Measurements from ENCODE around the gene PBXIP1. TPM values are rescaled to one million over a fixed set of nuclear protein-coding genes. Genes with fewer than 3 reads are reported as not detected.

PBXIP1 gene
- total and polyA plus RNA-seq, 2 of the 13 experiments (the other 11 are each of a cell fraction or from before 2014, with no cell fraction given) = 16.3 to 31.9 TPM

DNA sequence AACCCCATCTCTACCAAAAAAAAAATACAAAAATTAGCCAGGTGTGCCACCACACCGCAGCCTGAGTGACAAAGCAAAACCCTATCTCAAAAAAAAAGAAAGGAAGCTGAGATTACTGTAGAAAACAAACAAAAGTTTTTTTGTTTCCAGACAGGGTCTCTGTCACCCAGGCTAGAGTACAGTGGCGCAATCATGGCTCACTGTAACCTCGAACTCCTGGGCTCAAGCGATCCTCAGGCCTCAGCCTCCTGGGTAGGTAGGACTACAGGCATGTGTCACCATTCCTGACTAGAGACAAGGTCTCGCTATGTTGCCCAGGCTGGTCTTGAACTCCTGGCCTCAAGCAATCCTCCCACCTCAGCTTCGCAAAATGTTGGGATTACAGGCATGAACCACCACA is 8.5 kb upstream of the PBXIP1 start (continued):
- TF ChIP-seq, protein P1, sequence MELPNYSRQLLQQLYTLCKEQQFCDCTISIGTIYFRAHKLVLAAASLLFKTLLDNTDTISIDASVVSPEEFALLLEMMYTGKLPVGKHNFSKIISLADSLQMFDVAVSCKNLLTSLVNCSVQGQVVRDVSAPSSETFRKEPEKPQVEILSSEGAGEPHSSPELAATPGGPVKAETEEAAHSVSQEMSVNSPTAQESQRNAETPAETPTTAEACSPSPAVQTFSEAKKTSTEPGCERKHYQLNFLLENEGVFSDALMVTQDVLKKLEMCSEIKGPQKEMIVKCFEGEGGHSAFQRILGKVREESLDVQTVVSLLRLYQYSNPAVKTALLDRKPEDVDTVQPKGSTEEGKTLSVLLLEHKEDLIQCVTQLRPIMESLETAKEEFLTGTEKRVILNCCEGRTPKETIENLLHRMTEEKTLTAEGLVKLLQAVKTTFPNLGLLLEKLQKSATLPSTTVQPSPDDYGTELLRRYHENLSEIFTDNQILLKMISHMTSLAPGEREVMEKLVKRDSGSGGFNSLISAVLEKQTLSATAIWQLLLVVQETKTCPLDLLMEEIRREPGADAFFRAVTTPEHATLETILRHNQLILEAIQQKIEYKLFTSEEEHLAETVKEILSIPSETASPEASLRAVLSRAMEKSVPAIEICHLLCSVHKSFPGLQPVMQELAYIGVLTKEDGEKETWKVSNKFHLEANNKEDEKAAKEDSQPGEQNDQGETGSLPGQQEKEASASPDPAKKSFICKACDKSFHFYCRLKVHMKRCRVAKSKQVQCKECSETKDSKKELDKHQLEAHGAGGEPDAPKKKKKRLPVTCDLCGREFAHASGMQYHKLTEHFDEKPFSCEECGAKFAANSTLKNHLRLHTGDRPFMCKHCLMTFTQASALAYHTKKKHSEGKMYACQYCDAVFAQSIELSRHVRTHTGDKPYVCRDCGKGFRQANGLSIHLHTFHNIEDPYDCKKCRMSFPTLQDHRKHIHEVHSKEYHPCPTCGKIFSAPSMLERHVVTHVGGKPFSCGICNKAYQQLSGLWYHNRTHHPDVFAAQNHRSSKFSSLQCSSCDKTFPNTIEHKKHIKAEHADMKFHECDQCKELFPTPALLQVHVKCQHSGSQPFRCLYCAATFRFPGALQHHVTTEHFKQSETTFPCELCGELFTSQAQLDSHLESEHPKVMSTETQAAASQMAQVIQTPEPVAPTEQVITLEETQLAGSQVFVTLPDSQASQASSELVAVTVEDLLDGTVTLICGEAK (IDR thresholded peaks at IDR 0.05) = no peak
- TF ChIP-seq, protein P1 (CRISPR knock-in tag; IDR thresholded peaks at IDR 0.05) = no peak
- TF ChIP-seq KDM1A (CRISPR knock-in tag; IDR thresholded peaks at IDR 0.05) (peak; percentile 19; the same call in 1 of the 2 replicates), ZNF501 (CRISPR knock-in tag; IDR thresholded peaks at IDR 0.05) (no peak), ZMYM3 (CRISPR knock-in tag; IDR thresholded peaks at IDR 0.05) (peak; percentile 45; the same call in 1 of the 2 replicates), MAFG (CRISPR knock-in tag; IDR thresholded peaks at IDR 0.05) (no peak), ZFY (CRISPR knock-in tag; IDR thresholded peaks at IDR 0.05) (peak; percentile 30; the same call in 1 of the 2 replicates), SOX13 (IDR thresholded peaks at IDR 0.05) (no peak), SOX13 (CRISPR knock-in tag; conservative IDR thresholded peaks at IDR 0.05 in 1 of 2, IDR thresholded peaks at IDR 0.05 in 1 of 2) (peak in 1 of 2 experiments; percentile 31; a peak in 1 of 4 replicates), POLR2A (IDR thresholded peaks at IDR 0.05; ENCODE audit: insufficient read depth in 1 of 2, low read depth in 2 of 2, low read length in 2 of 2) (0 out of 4 replicates have a peak, but pooled peaks of 1 of the 2 experiments have one; percentile 25), SMYD3 (CRISPR knock-in tag; IDR thresholded peaks at IDR 0.05) (no peak), SOX6 (IDR thresholded peaks at IDR 0.05) (no peak), SOX6 (CRISPR knock-in tag; IDR thresholded peaks at IDR 0.05) (peak; percentile 56; the same call in 1 of the 2 replicates), CENPX (CRISPR knock-in tag; IDR thresholded peaks at IDR 0.05) (no peak)
- TF ChIP-seq, protein P2, sequence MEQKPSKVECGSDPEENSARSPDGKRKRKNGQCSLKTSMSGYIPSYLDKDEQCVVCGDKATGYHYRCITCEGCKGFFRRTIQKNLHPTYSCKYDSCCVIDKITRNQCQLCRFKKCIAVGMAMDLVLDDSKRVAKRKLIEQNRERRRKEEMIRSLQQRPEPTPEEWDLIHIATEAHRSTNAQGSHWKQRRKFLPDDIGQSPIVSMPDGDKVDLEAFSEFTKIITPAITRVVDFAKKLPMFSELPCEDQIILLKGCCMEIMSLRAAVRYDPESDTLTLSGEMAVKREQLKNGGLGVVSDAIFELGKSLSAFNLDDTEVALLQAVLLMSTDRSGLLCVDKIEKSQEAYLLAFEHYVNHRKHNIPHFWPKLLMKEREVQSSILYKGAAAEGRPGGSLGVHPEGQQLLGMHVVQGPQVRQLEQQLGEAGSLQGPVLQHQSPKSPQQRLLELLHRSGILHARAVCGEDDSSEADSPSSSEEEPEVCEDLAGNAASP (CRISPR knock-in tag; IDR thresholded peaks at IDR 0.05; ENCODE audit: borderline replicate concordance) = 0 out of 2 replicates have a peak, but pooled peaks have one; percentile 18
- TF ChIP-seq, protein P3, sequence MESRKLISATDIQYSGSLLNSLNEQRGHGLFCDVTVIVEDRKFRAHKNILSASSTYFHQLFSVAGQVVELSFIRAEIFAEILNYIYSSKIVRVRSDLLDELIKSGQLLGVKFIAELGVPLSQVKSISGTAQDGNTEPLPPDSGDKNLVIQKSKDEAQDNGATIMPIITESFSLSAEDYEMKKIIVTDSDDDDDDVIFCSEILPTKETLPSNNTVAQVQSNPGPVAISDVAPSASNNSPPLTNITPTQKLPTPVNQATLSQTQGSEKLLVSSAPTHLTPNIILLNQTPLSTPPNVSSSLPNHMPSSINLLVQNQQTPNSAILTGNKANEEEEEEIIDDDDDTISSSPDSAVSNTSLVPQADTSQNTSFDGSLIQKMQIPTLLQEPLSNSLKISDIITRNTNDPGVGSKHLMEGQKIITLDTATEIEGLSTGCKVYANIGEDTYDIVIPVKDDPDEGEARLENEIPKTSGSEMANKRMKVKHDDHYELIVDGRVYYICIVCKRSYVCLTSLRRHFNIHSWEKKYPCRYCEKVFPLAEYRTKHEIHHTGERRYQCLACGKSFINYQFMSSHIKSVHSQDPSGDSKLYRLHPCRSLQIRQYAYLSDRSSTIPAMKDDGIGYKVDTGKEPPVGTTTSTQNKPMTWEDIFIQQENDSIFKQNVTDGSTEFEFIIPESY (CRISPR knock-in tag; IDR thresholded peaks at IDR 0.05) = peak; percentile 34; the same call in 1 of the 2 replicates
